Thoracic aorta endothelial cell (primary cell): ENCODE results near the gene KRTAP10-3. TPM values are rescaled to one million over a fixed set of nuclear protein-coding genes. Genes with fewer than 3 reads are reported as not detected.

Experiments
- total RNA-seq: library from RNA; depleted of rRNA; stranded (reverse); fragments of >200 nt; gene quantifications from 2 replicates; pipeline ENCODE4 v1.2.3, GENCODE V29; 2012

Gene KRTAP10-3
- total RNA-seq, result not detected in 2 replicates

GRCh38 chr21:44558695-44559094, at the start of gene KRTAP10-3:
Gene KRTAP10-3 (minus strand): TSS chr21:44558795. CDS start chr21:44558715, 80 bp downstream.

GRCh38 chr21:44600118-44600978, 41.8 kb upstream of the KRTAP10-3 start, which contains the start of gene KRTAP10-7:
Gene KRTAP10-7 (plus strand): TSS chr21:44600597. CDS start chr21:44600622, 25 bp downstream.

GRCh38 chr21:44592446-44593311, 34.1 kb upstream of the KRTAP10-3 start, which contains the start of gene KRTAP10-6:
Gene KRTAP10-6 (minus strand): TSS chr21:44592505. CDS start chr21:44592484, 21 bp downstream.

GRCh38 chr21:44580231-44580821, 21.7 kb upstream of the KRTAP10-3 start, which contains the start of gene KRTAP10-5:
Gene KRTAP10-5 (minus strand): TSS chr21:44580604. CDS start chr21:44580578, 26 bp downstream.

GRCh38 chr21:44573630-44574456, 15.2 kb upstream of the KRTAP10-3 start, which contains the start of gene KRTAP10-4:
Gene KRTAP10-4 (plus strand): TSS chr21:44573729. CDS start chr21:44573759, 30 bp downstream.

GRCh38 chr21:44551340-44551961, 7.1 kb downstream of the KRTAP10-3 start, which contains the start of gene KRTAP10-2:
Gene KRTAP10-2 (minus strand): TSS chr21:44551505. CDS start chr21:44551458, 47 bp downstream.

GRCh38 chr21:44539991-44540666, 18.5 kb downstream of the KRTAP10-3 start, which contains the start of gene KRTAP10-1:
Gene KRTAP10-1 (minus strand): TSS chr21:44540195. CDS start chr21:44540150, 45 bp downstream.

Other genes with a start within 250 kb of the KRTAP10-3 start
- 3.1 and 4.0 TPM in 2 replicates for gene CFAP410, start 219.4 kb downstream of the KRTAP10-3 start, total RNA-seq
- not detected in 2 replicates for gene TRPM2, start 205.2 kb downstream of the KRTAP10-3 start, total RNA-seq
- 2.4 and 3.0 TPM in 2 replicates for gene LRRC3, start 103.3 kb downstream of the KRTAP10-3 start, total RNA-seq
- gene KRTAP10-1, start 18.6 kb downstream of the KRTAP10-3 start, total RNA-seq, result not detected in 2 replicates
- gene KRTAP10-2, start 7.3 kb downstream of the KRTAP10-3 start, total RNA-seq, result not detected in 2 replicates
- not detected in 2 replicates for gene KRTAP10-4, start 14.9 kb upstream of the KRTAP10-3 start, total RNA-seq
- gene KRTAP10-5, start 21.8 kb upstream of the KRTAP10-3 start, total RNA-seq, result not detected in 2 replicates
- gene KRTAP10-6, start 33.7 kb upstream of the KRTAP10-3 start, total RNA-seq, result not detected in 2 replicates
- gene KRTAP10-7, start 41.8 kb upstream of the KRTAP10-3 start, total RNA-seq, result not detected in 2 replicates
- not detected in 2 replicates for gene KRTAP10-8, start 53.3 kb upstream of the KRTAP10-3 start, total RNA-seq
- not detected in 2 replicates for gene KRTAP10-9, start 68.3 kb upstream of the KRTAP10-3 start, total RNA-seq
- not detected in 2 replicates for gene KRTAP10-10, start 78.6 kb upstream of the KRTAP10-3 start, total RNA-seq
- gene KRTAP10-11, start 87.6 kb upstream of the KRTAP10-3 start, total RNA-seq, result not detected in 2 replicates
- not detected in 2 replicates for gene KRTAP12-4, start 95.9 kb upstream of the KRTAP10-3 start, total RNA-seq
- not detected in 2 replicates for gene KRTAP12-3, start 99.1 kb upstream of the KRTAP10-3 start, total RNA-seq
- not detected in 2 replicates for gene KRTAP12-2, start 108.1 kb upstream of the KRTAP10-3 start, total RNA-seq
- not detected in 2 replicates for gene KRTAP12-1, start 123.4 kb upstream of the KRTAP10-3 start, total RNA-seq
- not detected in 2 replicates for gene KRTAP10-12, start 138.4 kb upstream of the KRTAP10-3 start, total RNA-seq
- not detected in 2 replicates for gene TSPEAR, start 152.8 kb upstream of the KRTAP10-3 start, total RNA-seq
- gene UBE2G2, start 243.0 kb upstream of the KRTAP10-3 start, total RNA-seq, result 131 and 158 TPM in 2 replicates